PFSK-1 (cell line): ENCODE data around the gene FOXI2.

ENCODE experiments used
- FOXP2 ChIP-seq: optimal IDR thresholded peaks from 2 replicates; pipeline ENCODE3; 2011; ENCODE audit warnings: borderline replicate concordance, control low read depth, inconsistent platforms; ENCODE audit not compliant: insufficient read depth; ENCODE audit errors: extremely low read length, extremely low read depth
- POLR2AphosphoS5 ChIP-seq: IDR thresholded peaks from 2 replicates; pipeline ENCODE4 v1.6.1; 2012; ENCODE audit warnings: low read depth, mild to moderate bottlenecking, control low read depth, low read length, moderate library complexity
- REST ChIP-seq, 2 experiments: IDR thresholded peaks; 2 replicates each; pipeline versions ENCODE4 v1.6.1 to v1.8.0; 2011 to 2012; ENCODE audit warnings: low read depth in 2 of 2, low read length in 2 of 2, control low read depth in 1 of 2, inconsistent platforms in 1 of 2, mild to moderate bottlenecking in 1 of 2, moderate library complexity in 1 of 2; ENCODE audit not compliant: insufficient read depth in 1 of 2
- SIN3A ChIP-seq: IDR thresholded peaks from 2 replicates; pipeline ENCODE4 v1.6.1; 2012; ENCODE audit warnings: mild to moderate bottlenecking, low read length, moderate library complexity, borderline replicate concordance; ENCODE audit not compliant: insufficient read depth
- TAF1 ChIP-seq: IDR thresholded peaks from 2 replicates; pipeline ENCODE4 v1.6.1; 2012; ENCODE audit warnings: low read length, control low read depth, borderline replicate concordance; ENCODE audit not compliant: insufficient read depth

The FOXI2 gene

GRCh38 chr10:127738512-127739424, 1.8 kb downstream of the FOXI2 start:
- TF ChIP-seq POLR2AphosphoS5 (no peak), SIN3A (no peak)

GRCh38 chr10:127739908-127740307, 2.9 kb downstream of the FOXI2 start:
- TF ChIP-seq FOXP2 (no peak), POLR2AphosphoS5 (no peak), SIN3A (no peak), REST (IDR thresholded peaks at IDR 0.05; ENCODE audit: insufficient read depth in 1 of 2, low read depth in 2 of 2, low read length in 2 of 2) (no peak), TAF1 (no peak)

- TF ChIP-seq FOXP2 (no peak), TAF1 (no peak), POLR2AphosphoS5 (no peak), SIN3A (no peak), REST (IDR thresholded peaks at IDR 0.05; ENCODE audit: insufficient read depth in 1 of 2, low read depth in 2 of 2, low read length in 2 of 2) (no peak)
Observed at GRCh38 chr10:127740596-127740995, 3.6 kb downstream of the FOXI2 start.

- no peak for TF ChIP-seq REST (IDR thresholded peaks at IDR 0.05; ENCODE audit: insufficient read depth in 1 of 2, low read depth in 2 of 2, low read length in 2 of 2)
- TF ChIP-seq FOXP2, result no peak
- no peak for TF ChIP-seq POLR2AphosphoS5
- TF ChIP-seq SIN3A, result no peak
- TF ChIP-seq TAF1, result no peak
Observed at GRCh38 chr10:127743205-127743604, 6.2 kb downstream of the FOXI2 start.

- no peak for TF ChIP-seq REST (IDR thresholded peaks at IDR 0.05; ENCODE audit: insufficient read depth in 1 of 2, low read depth in 2 of 2, low read length in 2 of 2)
- no peak for TF ChIP-seq POLR2AphosphoS5
- no peak for TF ChIP-seq FOXP2
- TF ChIP-seq SIN3A, result no peak
- no peak for TF ChIP-seq TAF1
Observed at GRCh38 chr10:127744956-127745355, 8.0 kb downstream of the FOXI2 start.
